Measurements from ENCODE around the gene PDP2.

PDP2 gene

GRCh38 chr16:66919569-66920298 lies 39.4 kb downstream of the PDP2 start:
- TF ChIP-seq, protein P1, sequence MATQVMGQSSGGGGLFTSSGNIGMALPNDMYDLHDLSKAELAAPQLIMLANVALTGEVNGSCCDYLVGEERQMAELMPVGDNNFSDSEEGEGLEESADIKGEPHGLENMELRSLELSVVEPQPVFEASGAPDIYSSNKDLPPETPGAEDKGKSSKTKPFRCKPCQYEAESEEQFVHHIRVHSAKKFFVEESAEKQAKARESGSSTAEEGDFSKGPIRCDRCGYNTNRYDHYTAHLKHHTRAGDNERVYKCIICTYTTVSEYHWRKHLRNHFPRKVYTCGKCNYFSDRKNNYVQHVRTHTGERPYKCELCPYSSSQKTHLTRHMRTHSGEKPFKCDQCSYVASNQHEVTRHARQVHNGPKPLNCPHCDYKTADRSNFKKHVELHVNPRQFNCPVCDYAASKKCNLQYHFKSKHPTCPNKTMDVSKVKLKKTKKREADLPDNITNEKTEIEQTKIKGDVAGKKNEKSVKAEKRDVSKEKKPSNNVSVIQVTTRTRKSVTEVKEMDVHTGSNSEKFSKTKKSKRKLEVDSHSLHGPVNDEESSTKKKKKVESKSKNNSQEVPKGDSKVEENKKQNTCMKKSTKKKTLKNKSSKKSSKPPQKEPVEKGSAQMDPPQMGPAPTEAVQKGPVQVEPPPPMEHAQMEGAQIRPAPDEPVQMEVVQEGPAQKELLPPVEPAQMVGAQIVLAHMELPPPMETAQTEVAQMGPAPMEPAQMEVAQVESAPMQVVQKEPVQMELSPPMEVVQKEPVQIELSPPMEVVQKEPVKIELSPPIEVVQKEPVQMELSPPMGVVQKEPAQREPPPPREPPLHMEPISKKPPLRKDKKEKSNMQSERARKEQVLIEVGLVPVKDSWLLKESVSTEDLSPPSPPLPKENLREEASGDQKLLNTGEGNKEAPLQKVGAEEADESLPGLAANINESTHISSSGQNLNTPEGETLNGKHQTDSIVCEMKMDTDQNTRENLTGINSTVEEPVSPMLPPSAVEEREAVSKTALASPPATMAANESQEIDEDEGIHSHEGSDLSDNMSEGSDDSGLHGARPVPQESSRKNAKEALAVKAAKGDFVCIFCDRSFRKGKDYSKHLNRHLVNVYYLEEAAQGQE (IDR thresholded peaks at IDR 0.05; ENCODE audit: insufficient read depth in 1 of 2, low read depth in 2 of 2, low read length in 2 of 2): no peak
- no peak for TF ChIP-seq TAF1 (IDR thresholded peaks at IDR 0.05; ENCODE audit: borderline replicate concordance, insufficient read depth, low read length)

DNA sequence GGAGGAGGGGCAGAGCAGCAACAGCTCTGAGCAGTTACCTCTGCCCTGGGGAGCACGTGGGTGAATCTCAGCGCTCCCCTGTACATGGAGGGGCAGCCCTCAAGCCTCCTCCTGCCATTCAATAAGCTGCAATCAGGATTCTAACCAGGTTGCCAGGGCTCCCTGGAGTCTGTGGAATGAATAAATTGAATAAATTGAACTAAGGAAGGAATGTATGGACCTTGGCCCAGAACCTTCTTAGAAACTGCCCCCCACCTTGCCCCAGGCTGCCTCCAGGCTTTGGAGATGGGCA lies 39.9 kb downstream of the PDP2 start:
- TF ChIP-seq FOXP2 (optimal IDR thresholded peaks at IDR 0.05; ENCODE audit: borderline replicate concordance, extremely low read depth, extremely low read length, insufficient read depth): no peak
- TF ChIP-seq, protein P1 (IDR thresholded peaks at IDR 0.05; ENCODE audit: insufficient read depth in 1 of 2, low read depth in 2 of 2, low read length in 2 of 2): no peak
- no peak for TF ChIP-seq SIN3A (IDR thresholded peaks at IDR 0.05; ENCODE audit: borderline replicate concordance, insufficient read depth, low read length)
- TF ChIP-seq TAF1 (IDR thresholded peaks at IDR 0.05; ENCODE audit: borderline replicate concordance, insufficient read depth, low read length): no peak
- TF ChIP-seq POLR2AphosphoS5 (IDR thresholded peaks at IDR 0.05; ENCODE audit: low read depth, low read length): no peak

GRCh38 chr16:66920924-66921680 lies 40.8 kb downstream of the PDP2 start:
- TF ChIP-seq, protein P1 (IDR thresholded peaks at IDR 0.05; ENCODE audit: insufficient read depth in 1 of 2, low read depth in 2 of 2, low read length in 2 of 2): no peak
- no peak for TF ChIP-seq FOXP2 (optimal IDR thresholded peaks at IDR 0.05; ENCODE audit: borderline replicate concordance, extremely low read depth, extremely low read length, insufficient read depth)
- no peak for TF ChIP-seq TAF1 (IDR thresholded peaks at IDR 0.05; ENCODE audit: borderline replicate concordance, insufficient read depth, low read length)
- no peak for TF ChIP-seq SIN3A (IDR thresholded peaks at IDR 0.05; ENCODE audit: borderline replicate concordance, insufficient read depth, low read length)
- no peak for TF ChIP-seq POLR2AphosphoS5 (IDR thresholded peaks at IDR 0.05; ENCODE audit: low read depth, low read length)

- TF ChIP-seq TAF1 (IDR thresholded peaks at IDR 0.05; ENCODE audit: borderline replicate concordance, insufficient read depth, low read length) (no peak), SIN3A (IDR thresholded peaks at IDR 0.05; ENCODE audit: borderline replicate concordance, insufficient read depth, low read length) (no peak), FOXP2 (optimal IDR thresholded peaks at IDR 0.05; ENCODE audit: borderline replicate concordance, extremely low read depth, extremely low read length, insufficient read depth) (no peak), POLR2AphosphoS5 (IDR thresholded peaks at IDR 0.05; ENCODE audit: low read depth, low read length) (no peak)
- TF ChIP-seq, protein P1 (IDR thresholded peaks at IDR 0.05; ENCODE audit: insufficient read depth in 1 of 2, low read depth in 2 of 2, low read length in 2 of 2): no peak
These were observed 41.6 kb downstream of the PDP2 start for GRCh38 chr16:66921729-66922450.

Data from PFSK-1 (cell line).